OCI-LY7 (cell line): Measurements from ENCODE around the gene MUSK.

Experiments used
- EZH2phosphoT487 ChIP-seq: fragments of 200-600 bp; sonication (generic); IDR thresholded peaks from 2 replicates; pipeline ENCODE4 v1.6.1; 2018; ENCODE audit warnings: low read depth, borderline replicate concordance, mild to moderate bottlenecking, mixed run types, antibody characterized with exemption, low read length, moderate library complexity, mixed read lengths
- TF ChIP-seq, protein P1 (sequence below): fragments of 200-600 bp; sonication (generic); conservative IDR thresholded peaks from 2 replicates; pipeline ENCODE4 v1.5.1; 2014; ENCODE audit warnings: mild to moderate bottlenecking, antibody characterized with exemption, low read length, moderate library complexity, mixed read lengths

DNA sequence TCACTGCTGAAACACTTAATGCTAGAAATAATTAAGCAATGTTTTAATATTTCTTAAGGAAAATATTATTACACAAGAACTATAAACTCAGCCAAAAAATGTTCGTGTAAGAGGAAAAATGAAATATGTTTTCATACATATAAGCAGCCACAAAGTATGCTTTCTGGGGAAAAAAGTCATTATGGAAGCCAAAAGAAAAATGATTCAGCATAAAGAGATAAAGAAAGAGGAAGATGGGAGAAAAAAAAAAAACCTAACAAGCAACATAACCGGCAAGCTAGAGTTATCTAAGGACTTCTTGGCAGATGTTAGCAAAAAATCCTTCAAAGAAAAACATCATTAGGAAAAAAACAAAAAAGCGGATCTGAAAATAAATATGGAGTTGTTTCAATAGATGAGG, 179.1 kb downstream of the MUSK start:
- TF ChIP-seq, protein P1, sequence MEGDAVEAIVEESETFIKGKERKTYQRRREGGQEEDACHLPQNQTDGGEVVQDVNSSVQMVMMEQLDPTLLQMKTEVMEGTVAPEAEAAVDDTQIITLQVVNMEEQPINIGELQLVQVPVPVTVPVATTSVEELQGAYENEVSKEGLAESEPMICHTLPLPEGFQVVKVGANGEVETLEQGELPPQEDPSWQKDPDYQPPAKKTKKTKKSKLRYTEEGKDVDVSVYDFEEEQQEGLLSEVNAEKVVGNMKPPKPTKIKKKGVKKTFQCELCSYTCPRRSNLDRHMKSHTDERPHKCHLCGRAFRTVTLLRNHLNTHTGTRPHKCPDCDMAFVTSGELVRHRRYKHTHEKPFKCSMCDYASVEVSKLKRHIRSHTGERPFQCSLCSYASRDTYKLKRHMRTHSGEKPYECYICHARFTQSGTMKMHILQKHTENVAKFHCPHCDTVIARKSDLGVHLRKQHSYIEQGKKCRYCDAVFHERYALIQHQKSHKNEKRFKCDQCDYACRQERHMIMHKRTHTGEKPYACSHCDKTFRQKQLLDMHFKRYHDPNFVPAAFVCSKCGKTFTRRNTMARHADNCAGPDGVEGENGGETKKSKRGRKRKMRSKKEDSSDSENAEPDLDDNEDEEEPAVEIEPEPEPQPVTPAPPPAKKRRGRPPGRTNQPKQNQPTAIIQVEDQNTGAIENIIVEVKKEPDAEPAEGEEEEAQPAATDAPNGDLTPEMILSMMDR = no peak
- no peak for TF ChIP-seq EZH2phosphoT487
